ENCODE measurements around the gene ARHGAP45. TPM values are rescaled to one million over a fixed set of nuclear protein-coding genes. Genes with fewer than 3 reads are reported as not detected.

The ARHGAP45 gene
- total RNA-seq, 2 experiments from 2014 or later: 861 to 878 TPM

DNA sequence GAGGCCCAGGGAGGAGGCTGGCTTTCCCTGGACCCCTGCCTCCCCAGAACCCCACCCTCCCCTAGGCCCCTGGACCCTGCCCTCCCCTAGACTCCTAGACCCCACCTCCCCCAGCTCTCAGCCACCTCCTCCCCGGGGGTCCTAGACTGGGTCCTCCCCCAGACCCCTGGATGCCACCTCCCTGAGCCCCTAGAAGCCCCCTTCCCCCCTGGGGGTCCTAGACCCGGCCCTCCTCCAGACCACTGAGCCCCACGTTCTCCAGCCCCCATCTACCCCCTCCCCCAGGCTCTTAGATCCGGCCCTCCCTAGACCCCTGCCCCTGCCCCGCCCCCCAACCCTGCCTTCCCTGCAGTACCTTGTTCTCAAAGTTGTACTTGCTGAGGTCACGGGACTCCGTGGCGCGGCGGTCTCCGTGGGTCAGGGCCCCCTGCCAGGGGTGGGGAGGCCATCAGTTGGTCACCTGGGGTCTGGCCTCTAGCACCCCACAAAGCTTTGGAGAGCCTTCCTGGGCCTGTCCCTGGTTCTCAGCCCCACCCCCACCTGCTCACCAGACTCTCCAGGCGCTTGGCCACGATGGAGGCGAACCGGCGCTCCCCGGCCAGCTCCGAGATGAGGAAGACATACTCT is 44.8 kb downstream of the ARHGAP45 start:
- Histone ChIP-seq H3K9me3 (ENCODE audit: control insufficient read depth in 1 of 2, insufficient read depth in 1 of 2, low read length in 2 of 2) (peaks cover 0 to 4% of the 10 kb centered on the region in 2 experiments), H3K4me1 (ENCODE audit: insufficient read depth, low read length) (peaks cover 16% of the 10 kb centered on the region), H3K27me3 (ENCODE audit: control insufficient read depth in 1 of 2, insufficient read depth in 2 of 2, low read length in 2 of 2) (no peaks in the 10 kb centered on the region), H3K4me3 (ENCODE audit: low read length) (no peak overlapping the region), H3K36me3 (ENCODE audit: insufficient read depth, low read length) (peaks cover 73% of the 10 kb centered on the region), H3K27ac (ENCODE audit: low read depth in 1 of 2, low read length in 2 of 2) (no peak overlapping the region)
- H3K27ac Mint-ChIP-seq: peak overlapping the region; percentile 9
- CTCF ChIA-PET: interaction anchor here (2.4 kb wide), 1 partner anchor 82 kb away, joined by 48 read pairs; no protein-coding TSS in a partner anchor
- TF ChIP-seq, protein P1, sequence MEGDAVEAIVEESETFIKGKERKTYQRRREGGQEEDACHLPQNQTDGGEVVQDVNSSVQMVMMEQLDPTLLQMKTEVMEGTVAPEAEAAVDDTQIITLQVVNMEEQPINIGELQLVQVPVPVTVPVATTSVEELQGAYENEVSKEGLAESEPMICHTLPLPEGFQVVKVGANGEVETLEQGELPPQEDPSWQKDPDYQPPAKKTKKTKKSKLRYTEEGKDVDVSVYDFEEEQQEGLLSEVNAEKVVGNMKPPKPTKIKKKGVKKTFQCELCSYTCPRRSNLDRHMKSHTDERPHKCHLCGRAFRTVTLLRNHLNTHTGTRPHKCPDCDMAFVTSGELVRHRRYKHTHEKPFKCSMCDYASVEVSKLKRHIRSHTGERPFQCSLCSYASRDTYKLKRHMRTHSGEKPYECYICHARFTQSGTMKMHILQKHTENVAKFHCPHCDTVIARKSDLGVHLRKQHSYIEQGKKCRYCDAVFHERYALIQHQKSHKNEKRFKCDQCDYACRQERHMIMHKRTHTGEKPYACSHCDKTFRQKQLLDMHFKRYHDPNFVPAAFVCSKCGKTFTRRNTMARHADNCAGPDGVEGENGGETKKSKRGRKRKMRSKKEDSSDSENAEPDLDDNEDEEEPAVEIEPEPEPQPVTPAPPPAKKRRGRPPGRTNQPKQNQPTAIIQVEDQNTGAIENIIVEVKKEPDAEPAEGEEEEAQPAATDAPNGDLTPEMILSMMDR (IDR thresholded peaks at IDR 0.05): no peak
- H3K4me3 Mint-ChIP-seq: no peak overlapping the region
- DNase-seq: peak in 1 of 14 experiments; percentile 6
- H3K27me3 Mint-ChIP-seq: no peaks in the 10 kb centered on the region
- intact Hi-C loops (cut with DNase I, micrococcal nuclease): loop anchor here (5.0 kb wide), 1 partner anchor 81 kb away; no protein-coding TSS in a partner anchor
- POLR2A ChIA-PET: interaction anchor here (1.4 to 1.9 kb wide), 2 partner anchors 19 to 81 kb away, joined by 5 to 14 read pairs; no protein-coding TSS in a partner anchor
- peaks cover 14% of the 10 kb centered on the region for H3K36me3 Mint-ChIP-seq (ENCODE audit: low read depth)
- ATAC-seq (ENCODE audit: poor library complexity): no peak
- H3K4me1 Mint-ChIP-seq (ENCODE audit: low read depth): no peaks in the 10 kb centered on the region
- no peaks in the 10 kb centered on the region for H3K9me3 Mint-ChIP-seq

- CTCF ChIA-PET: interaction anchor here (1.1 to 2.4 kb wide), 13 partner anchors 11 to 132 kb away, joined by 3 to 48 read pairs (median 7); no protein-coding TSS in a partner anchor
- Histone ChIP-seq H3K4me3 (ENCODE audit: low read length) (no peak overlapping the region), H3K36me3 (ENCODE audit: insufficient read depth, low read length) (peaks cover 73% of the 10 kb centered on the region), H3K27me3 (ENCODE audit: control insufficient read depth in 1 of 2, insufficient read depth in 2 of 2, low read length in 2 of 2) (no peaks in the 10 kb centered on the region), H3K9me3 (ENCODE audit: control insufficient read depth in 1 of 2, insufficient read depth in 1 of 2, low read length in 2 of 2) (peaks cover 0 to 4% of the 10 kb centered on the region in 2 experiments), H3K4me1 (ENCODE audit: insufficient read depth, low read length) (peaks cover 16% of the 10 kb centered on the region), H3K27ac (ENCODE audit: low read depth in 1 of 2, low read length in 2 of 2) (peak overlapping the region in 1 of 2 donors; percentile 21)
- intact Hi-C loops (cut with DNase I, micrococcal nuclease): loop anchor here (1.0 to 5.0 kb wide), 2 partner anchors 80 to 128 kb away; no protein-coding TSS in a partner anchor
- TF ChIP-seq, protein P1 (IDR thresholded peaks at IDR 0.05): no peak
- Mint-ChIP-seq H3K27ac (no peak overlapping the region), H3K4me3 (no peak overlapping the region), H3K27me3 (no peaks in the 10 kb centered on the region), H3K4me1 (ENCODE audit: low read depth) (no peaks in the 10 kb centered on the region), H3K36me3 (ENCODE audit: low read depth) (peaks cover 7% of the 10 kb centered on the region), H3K9me3 (no peaks in the 10 kb centered on the region)
- ATAC-seq (ENCODE audit: poor library complexity): no peak
- POLR2A ChIA-PET: interaction anchor here (0.6 to 1.9 kb wide), 7 partner anchors 8 to 111 kb away, joined by 3 to 14 read pairs (median 4); no protein-coding TSS in a partner anchor
- DNase-seq: peak in 2 of 14 experiments; percentile 11 to 59
Observed at GRCh38 chr19:1112268-1113029, 45.5 kb downstream of the ARHGAP45 start.

Measured in CD4-positive, alpha-beta T cell (primary cell).